Ishikawa (cell line): ENCODE measurements around the gene SEMA4A.

Experiments used
- CEBPB ChIP-seq: IDR thresholded peaks from 2 replicates; pipeline ENCODE4 v1.6.1; 2012
- CREB1 ChIP-seq: IDR thresholded peaks from 2 replicates; pipeline ENCODE4 v1.6.1; 2012; ENCODE audit warnings: low read depth
- EGR1 ChIP-seq: IDR thresholded peaks from 2 replicates; pipeline ENCODE4 v1.6.1; 2012
- EP300 ChIP-seq: IDR thresholded peaks from 2 replicates; pipeline ENCODE4 v1.6.1; 2012; ENCODE audit warnings: borderline replicate concordance
- FOXM1 ChIP-seq: IDR thresholded peaks from 2 replicates; pipeline ENCODE4 v1.6.1; 2012; ENCODE audit warnings: low read depth, borderline replicate concordance
- NFIC ChIP-seq: IDR thresholded peaks from 2 replicates; pipeline ENCODE4 v1.6.1; 2012
- RAD21 ChIP-seq: IDR thresholded peaks from 2 replicates; pipeline ENCODE4 v1.6.1; 2012; ENCODE audit warnings: low read depth
- TAF1 ChIP-seq: IDR thresholded peaks from 2 replicates; pipeline ENCODE4 v1.6.1; 2012; ENCODE audit warnings: low read depth, mild to moderate bottlenecking
- TCF12 ChIP-seq: IDR thresholded peaks from 2 replicates; pipeline ENCODE4 v1.6.1; 2012; ENCODE audit warnings: low read depth
- TEAD4 ChIP-seq: IDR thresholded peaks from 2 replicates; pipeline ENCODE4 v1.6.1; 2012
- YY1 ChIP-seq: IDR thresholded peaks from 2 replicates; pipeline ENCODE4 v1.6.1; 2012; ENCODE audit warnings: low read depth
- ZBTB7A ChIP-seq: IDR thresholded peaks from 2 replicates; pipeline ENCODE4 v1.6.1; 2012; ENCODE audit warnings: low read depth
- TF ChIP-seq, protein P1 (sequence below): IDR thresholded peaks from 2 replicates; pipeline ENCODE4 v1.6.1; 2012
- TF ChIP-seq, protein P2 (sequence below): IDR thresholded peaks from 2 replicates; pipeline ENCODE4 v1.6.1; 2012
- TF ChIP-seq, protein P3 (sequence below): IDR thresholded peaks from 2 replicates; pipeline ENCODE4 v1.6.1; 2012; ENCODE audit warnings: low read depth, mild to moderate bottlenecking

The SEMA4A gene

DNA sequence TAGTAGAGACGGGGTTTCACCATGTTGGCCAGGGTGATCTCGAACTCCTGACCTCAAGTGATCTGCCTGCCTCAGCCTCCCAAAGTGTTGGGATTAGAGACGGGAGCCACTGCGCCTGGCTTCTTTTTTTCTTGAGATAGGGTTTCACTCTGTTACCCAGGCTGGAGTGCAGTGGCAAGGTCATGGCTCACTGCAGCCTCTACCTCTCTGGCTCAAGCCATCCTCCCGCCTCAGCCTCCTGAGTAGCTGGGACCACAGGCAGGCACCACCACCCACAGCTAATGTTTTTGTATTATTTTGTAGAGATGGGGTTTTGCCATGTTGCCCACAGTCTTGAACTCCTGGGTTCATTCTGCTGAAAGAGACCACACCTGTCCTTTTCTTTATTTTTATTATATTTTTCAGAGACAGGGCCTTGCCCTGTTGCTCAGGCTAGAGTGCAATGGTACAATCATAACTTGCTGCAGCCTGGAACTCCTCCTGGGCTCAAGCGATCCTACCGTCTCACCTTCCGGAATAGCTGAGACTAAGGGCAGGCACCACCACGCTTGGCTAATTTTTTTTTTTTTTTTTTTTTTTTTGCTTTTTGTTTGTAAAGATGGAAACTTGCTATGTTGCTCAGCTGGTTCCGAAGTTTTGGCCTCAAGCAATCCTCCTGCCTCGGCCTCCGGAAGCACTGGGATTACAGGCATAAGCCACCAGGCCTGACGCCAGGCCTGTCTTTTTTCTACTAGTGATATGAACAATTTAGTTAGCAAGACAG is 35.8 kb upstream of the SEMA4A start:
- TF ChIP-seq EP300 (no peak), NFIC (no peak), TEAD4 (no peak)

DNA sequence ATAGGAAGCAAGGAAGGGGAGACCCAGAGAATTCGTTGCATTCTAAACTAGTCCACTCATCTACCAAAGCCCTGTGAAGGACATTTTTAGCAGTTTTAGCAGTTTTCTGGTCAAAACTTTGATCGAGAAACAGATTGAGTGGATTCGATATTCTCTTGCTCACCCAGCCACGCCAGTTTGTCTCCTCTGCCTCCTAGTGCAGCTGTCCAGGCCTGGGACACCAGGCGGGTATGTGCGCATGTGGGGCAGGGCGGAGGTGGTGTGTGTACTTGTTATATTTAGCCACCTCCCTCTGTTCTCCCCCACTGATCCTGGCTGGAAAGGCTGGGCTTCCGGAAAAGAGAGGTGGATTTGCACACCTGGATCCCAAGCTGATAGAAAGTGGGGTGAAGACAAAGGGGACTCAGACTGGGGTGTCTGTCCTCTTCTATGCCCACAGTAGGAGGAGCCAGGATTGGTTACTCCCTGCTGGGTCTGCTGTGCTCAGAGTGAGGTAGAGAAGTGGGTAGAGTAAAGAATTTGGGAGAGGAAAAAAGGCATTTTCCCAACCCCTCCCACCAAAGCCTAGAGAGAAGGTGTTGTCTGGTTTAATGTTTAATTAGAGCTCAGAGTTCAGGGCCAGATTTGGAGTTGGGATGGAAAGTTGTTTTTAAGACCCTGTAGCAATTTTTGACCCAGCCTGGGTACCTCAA is 35.1 kb upstream of the SEMA4A start:
- TF ChIP-seq, protein P1, sequence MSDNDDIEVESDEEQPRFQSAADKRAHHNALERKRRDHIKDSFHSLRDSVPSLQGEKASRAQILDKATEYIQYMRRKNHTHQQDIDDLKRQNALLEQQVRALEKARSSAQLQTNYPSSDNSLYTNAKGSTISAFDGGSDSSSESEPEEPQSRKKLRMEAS, result no peak
- no peak for TF ChIP-seq CREB1
- TF ChIP-seq CEBPB, result no peak
- no peak for TF ChIP-seq TCF12
- TF ChIP-seq, protein P2, sequence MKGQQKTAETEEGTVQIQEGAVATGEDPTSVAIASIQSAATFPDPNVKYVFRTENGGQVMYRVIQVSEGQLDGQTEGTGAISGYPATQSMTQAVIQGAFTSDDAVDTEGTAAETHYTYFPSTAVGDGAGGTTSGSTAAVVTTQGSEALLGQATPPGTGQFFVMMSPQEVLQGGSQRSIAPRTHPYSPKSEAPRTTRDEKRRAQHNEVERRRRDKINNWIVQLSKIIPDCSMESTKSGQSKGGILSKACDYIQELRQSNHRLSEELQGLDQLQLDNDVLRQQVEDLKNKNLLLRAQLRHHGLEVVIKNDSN, result no peak
- no peak for TF ChIP-seq ZBTB7A
- TF ChIP-seq, protein P3, sequence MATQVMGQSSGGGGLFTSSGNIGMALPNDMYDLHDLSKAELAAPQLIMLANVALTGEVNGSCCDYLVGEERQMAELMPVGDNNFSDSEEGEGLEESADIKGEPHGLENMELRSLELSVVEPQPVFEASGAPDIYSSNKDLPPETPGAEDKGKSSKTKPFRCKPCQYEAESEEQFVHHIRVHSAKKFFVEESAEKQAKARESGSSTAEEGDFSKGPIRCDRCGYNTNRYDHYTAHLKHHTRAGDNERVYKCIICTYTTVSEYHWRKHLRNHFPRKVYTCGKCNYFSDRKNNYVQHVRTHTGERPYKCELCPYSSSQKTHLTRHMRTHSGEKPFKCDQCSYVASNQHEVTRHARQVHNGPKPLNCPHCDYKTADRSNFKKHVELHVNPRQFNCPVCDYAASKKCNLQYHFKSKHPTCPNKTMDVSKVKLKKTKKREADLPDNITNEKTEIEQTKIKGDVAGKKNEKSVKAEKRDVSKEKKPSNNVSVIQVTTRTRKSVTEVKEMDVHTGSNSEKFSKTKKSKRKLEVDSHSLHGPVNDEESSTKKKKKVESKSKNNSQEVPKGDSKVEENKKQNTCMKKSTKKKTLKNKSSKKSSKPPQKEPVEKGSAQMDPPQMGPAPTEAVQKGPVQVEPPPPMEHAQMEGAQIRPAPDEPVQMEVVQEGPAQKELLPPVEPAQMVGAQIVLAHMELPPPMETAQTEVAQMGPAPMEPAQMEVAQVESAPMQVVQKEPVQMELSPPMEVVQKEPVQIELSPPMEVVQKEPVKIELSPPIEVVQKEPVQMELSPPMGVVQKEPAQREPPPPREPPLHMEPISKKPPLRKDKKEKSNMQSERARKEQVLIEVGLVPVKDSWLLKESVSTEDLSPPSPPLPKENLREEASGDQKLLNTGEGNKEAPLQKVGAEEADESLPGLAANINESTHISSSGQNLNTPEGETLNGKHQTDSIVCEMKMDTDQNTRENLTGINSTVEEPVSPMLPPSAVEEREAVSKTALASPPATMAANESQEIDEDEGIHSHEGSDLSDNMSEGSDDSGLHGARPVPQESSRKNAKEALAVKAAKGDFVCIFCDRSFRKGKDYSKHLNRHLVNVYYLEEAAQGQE, result no peak
- no peak for TF ChIP-seq FOXM1
- TF ChIP-seq RAD21, result no peak
- no peak for TF ChIP-seq YY1
- TF ChIP-seq NFIC, result no peak
- no peak for TF ChIP-seq TAF1
- TF ChIP-seq EGR1, result no peak
- TF ChIP-seq EP300, result no peak
- no peak for TF ChIP-seq TEAD4

DNA sequence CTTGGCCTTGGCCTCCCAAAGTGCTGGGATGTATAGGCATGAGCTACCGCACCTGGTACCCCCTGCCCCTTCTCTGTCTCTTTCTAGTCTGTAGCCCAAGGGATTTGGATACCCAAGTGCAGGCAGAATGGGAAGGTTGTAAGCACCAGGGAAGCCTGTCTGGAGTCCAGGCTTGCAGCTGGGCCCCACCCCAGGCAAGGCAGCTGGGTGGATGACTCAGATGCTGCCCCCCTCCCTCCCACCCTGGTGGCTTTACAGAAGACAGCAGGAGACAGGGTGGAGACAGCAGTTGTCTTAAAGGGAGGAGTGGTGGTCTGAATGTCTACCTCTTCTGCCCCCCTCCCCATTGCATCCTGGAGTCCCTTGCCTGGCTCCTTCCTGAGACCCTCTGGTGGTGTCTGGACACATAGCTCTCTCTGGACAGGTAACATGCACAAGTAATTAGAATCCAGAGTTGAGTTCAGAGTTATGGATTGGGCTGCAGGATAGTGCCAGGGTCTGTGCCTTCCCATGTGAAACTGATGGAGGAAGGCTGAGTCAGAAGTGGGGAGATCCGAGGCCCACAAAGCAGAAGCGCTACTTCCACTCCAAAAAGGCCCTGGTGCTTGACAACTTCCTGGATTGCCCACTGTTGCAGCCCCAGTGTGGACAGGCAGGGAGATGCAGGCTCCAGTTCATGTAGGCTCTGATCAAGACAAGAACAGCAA is 33.7 kb upstream of the SEMA4A start:
- TF ChIP-seq CEBPB (no peak), RAD21 (no peak)

DNA sequence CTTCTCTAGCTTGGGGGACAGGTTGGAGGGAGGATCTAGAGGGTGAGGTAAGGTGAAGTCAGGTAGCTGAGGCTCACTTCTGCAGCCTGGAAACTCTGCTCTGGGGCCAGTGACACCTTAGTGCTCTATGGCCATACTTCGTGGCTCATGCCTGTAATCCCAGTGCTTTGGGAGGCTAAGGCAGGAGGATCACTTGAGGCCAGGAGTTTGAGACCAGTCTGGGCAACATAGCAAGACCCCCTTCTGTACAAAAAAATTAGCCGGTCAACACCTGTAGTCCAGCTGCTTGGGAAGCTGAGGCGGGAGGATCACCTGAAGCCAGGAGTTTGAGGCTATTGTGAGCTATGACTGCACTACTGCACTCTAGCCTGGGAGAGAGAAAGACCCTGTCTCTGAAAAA is 33.1 kb upstream of the SEMA4A start:
- TF ChIP-seq, protein P1, result no peak
- TF ChIP-seq, protein P2, result no peak
- TF ChIP-seq FOXM1 (no peak), TEAD4 (no peak), TAF1 (no peak), ZBTB7A (no peak), CEBPB (no peak), CREB1 (no peak), EP300 (no peak), EGR1 (no peak), YY1 (no peak), RAD21 (no peak), TCF12 (no peak)
- TF ChIP-seq, protein P3, result no peak

DNA sequence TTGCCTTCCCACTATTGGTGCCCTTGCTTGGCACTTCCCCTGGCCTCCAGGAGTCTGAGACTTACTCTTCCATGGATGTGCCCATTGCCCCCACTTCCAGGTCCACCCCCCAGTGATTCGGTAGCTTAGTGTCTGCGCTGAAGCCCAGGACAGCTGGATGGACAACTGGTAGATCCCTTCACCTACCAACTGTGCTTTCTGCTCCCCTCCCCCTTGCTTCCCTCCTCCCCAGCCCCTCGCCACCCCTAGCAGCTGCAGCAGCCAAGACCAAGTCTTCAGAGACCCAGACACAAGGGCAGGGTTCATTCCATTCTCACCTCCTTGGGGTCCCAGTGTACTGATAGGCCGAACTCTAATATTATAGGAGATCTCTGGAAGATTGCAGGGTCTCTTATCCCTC is 31.9 kb upstream of the SEMA4A start:
- no peak for TF ChIP-seq FOXM1
- TF ChIP-seq CREB1, result no peak
- TF ChIP-seq, protein P1, result no peak
- TF ChIP-seq TEAD4, result no peak
- TF ChIP-seq TCF12, result no peak
- no peak for TF ChIP-seq TAF1
- no peak for TF ChIP-seq EP300
- TF ChIP-seq ZBTB7A, result no peak
- no peak for TF ChIP-seq CEBPB
